HG03135 (cell line): Measurements from ENCODE around the gene DMRTB1.
"Not testable (repeated sequence)": the region's sequence is repeated elsewhere in the genome, so short reads cannot be mapped to it uniquely, and the experiment has no call there.

Experiments
- ATAC-seq: cut with Tn5 transposase; IDR thresholded peaks from one replicate; pipeline ENCODE4 v1.9.1; 2021; ENCODE audit warnings: mild to moderate bottlenecking, moderate library complexity; ENCODE audit not compliant: unreplicated experiment

DMRTB1 gene

GRCh38 chr1:53434405-53435007, 24.7 kb upstream of the DMRTB1 start:
- ATAC-seq: not testable (repeated sequence)

- ATAC-seq: no peak
These were observed 24.0 kb upstream of the DMRTB1 start for GRCh38 chr1:53435151-53435550.

GRCh38 chr1:53438427-53439336, 20.5 kb upstream of the DMRTB1 start:
- ATAC-seq: no peak

- ATAC-seq: no peak
These were observed 19.6 kb upstream of the DMRTB1 start for GRCh38 chr1:53439337-53440207.

GRCh38 chr1:53440633-53441032, 18.6 kb upstream of the DMRTB1 start:
- ATAC-seq: no peak

GRCh38 chr1:53442299-53442698, 16.9 kb upstream of the DMRTB1 start:
- no peak for ATAC-seq

GRCh38 chr1:53446051-53446450, 13.1 kb upstream of the DMRTB1 start:
- ATAC-seq: no peak

GRCh38 chr1:53447413-53447812, 11.8 kb upstream of the DMRTB1 start:
- no peak for ATAC-seq

- no peak for ATAC-seq
These were observed 10.9 kb upstream of the DMRTB1 start for GRCh38 chr1:53448241-53448841.

- ATAC-seq: no peak
These were observed 10.2 kb upstream of the DMRTB1 start for GRCh38 chr1:53449021-53449420.

- ATAC-seq: no peak
These were observed 9.5 kb upstream of the DMRTB1 start for GRCh38 chr1:53449693-53450092.

- no peak for ATAC-seq
These were observed 9.0 kb upstream of the DMRTB1 start for GRCh38 chr1:53450225-53450624.

GRCh38 chr1:53454019-53454418, 5.2 kb upstream of the DMRTB1 start:
- no peak for ATAC-seq

GRCh38 chr1:53455364-53455991, 3.7 kb upstream of the DMRTB1 start:
- ATAC-seq: no peak

GRCh38 chr1:53458634-53459033, 565 bp upstream of the DMRTB1 start:
- ATAC-seq: no peak

- no peak for ATAC-seq
These were observed 1.0 kb downstream of the DMRTB1 start for GRCh38 chr1:53460211-53460634.

- no peak for ATAC-seq
These were observed 1.6 kb downstream of the DMRTB1 start for GRCh38 chr1:53460666-53461322.

GRCh38 chr1:53461323-53462044, 2.3 kb downstream of the DMRTB1 start:
- no peak for ATAC-seq

- ATAC-seq: no peak
These were observed 3.0 kb downstream of the DMRTB1 start for GRCh38 chr1:53462193-53462592.
